Subcutaneous abdominal adipose tissue (tissue), 5 donors: Measurements from ENCODE around the gene TXNL1.

Source experiments
- H3K27ac ChIP-seq: one replicate; pipeline ENCODE4 v1.7.0; 2013; ENCODE audit warnings: low read depth, mild to moderate bottlenecking, inconsistent platforms, low read length, moderate library complexity
- H3K27me3 ChIP-seq, 5 donors: one replicate each; pipeline ENCODE4 v1.7.0; 2013; ENCODE audit warnings: low read length in 5 of 5, inconsistent platforms in 1 of 5; ENCODE audit not compliant: control insufficient read depth in 5 of 5, insufficient read depth in 4 of 5
- H3K36me3 ChIP-seq, 5 donors: one replicate each; pipeline ENCODE4 v1.7.0; 2013; ENCODE audit warnings: low read length in 5 of 5; ENCODE audit not compliant: control insufficient read depth in 5 of 5, insufficient read depth in 5 of 5
- H3K4me1 ChIP-seq, 5 donors: one replicate each; pipeline ENCODE4 v1.7.0; 2013; ENCODE audit warnings: low read length in 5 of 5, mild to moderate bottlenecking in 3 of 5, moderate library complexity in 1 of 5; ENCODE audit not compliant: control insufficient read depth in 5 of 5, insufficient read depth in 5 of 5
- H3K4me3 ChIP-seq, 5 donors: one replicate each; pipeline ENCODE4 v1.7.0; 2013; ENCODE audit warnings: low read length in 5 of 5, low read depth in 1 of 5
- H3K9ac ChIP-seq, 5 donors: one replicate each; pipeline ENCODE4 v1.7.0; 2013; ENCODE audit warnings: low read length in 5 of 5, mild to moderate bottlenecking in 4 of 5, moderate library complexity in 3 of 5
- H3K9me3 ChIP-seq, 5 donors: one replicate each; pipeline ENCODE4 v1.7.0; 2013; ENCODE audit warnings: low read length in 5 of 5; ENCODE audit not compliant: control insufficient read depth in 5 of 5
- donor health status: healthy.
- donor health status: healthy.
- donor health status: healthy.
- donor health status: healthy.
- donor health status: healthy.

TXNL1 gene

GRCh38 chr18:56635007-56635406 is 3.4 kb downstream of the TXNL1 start:
- Histone ChIP-seq H3K4me3 (no peak overlapping the region), H3K9me3 (no peaks in the 10 kb centered on the region), H3K36me3 (peaks cover 0 to 6% (median 0%) of the 10 kb centered on the region in 5 donors), H3K4me1 (peaks cover 5 to 37% (median 34%) of the 10 kb centered on the region in 5 donors), H3K9ac (no peak overlapping the region), H3K27ac (no peak overlapping the region), H3K27me3 (no peaks in the 10 kb centered on the region)

GRCh38 chr18:56632070-56633022 is 6.0 kb downstream of the TXNL1 start:
- Histone ChIP-seq H3K9ac (no peak overlapping the region), H3K4me3 (no peak overlapping the region), H3K4me1 (peaks cover 5 to 28% (median 24%) of the 10 kb centered on the region in 5 donors), H3K27me3 (no peaks in the 10 kb centered on the region), H3K27ac (no peak overlapping the region), H3K9me3 (no peaks in the 10 kb centered on the region), H3K36me3 (peaks cover 0 to 6% (median 0%) of the 10 kb centered on the region in 5 donors)

GRCh38 chr18:56627991-56628390 is 10.4 kb downstream of the TXNL1 start:
- H3K27ac ChIP-seq: no peak overlapping the region
- no peaks in the 10 kb centered on the region for H3K9me3 ChIP-seq
- H3K9ac ChIP-seq: no peak overlapping the region
- peaks cover 4 to 11% (median 10%) of the 10 kb centered on the region in 5 donors for H3K36me3 ChIP-seq
- no peak overlapping the region for H3K4me3 ChIP-seq
- H3K4me1 ChIP-seq: no peaks in the 10 kb centered on the region
- no peaks in the 10 kb centered on the region for H3K27me3 ChIP-seq

- Histone ChIP-seq H3K36me3 (peaks cover 24 to 71% (median 53%) of the 10 kb centered on the region in 5 donors), H3K27ac (no peak overlapping the region), H3K4me3 (no peak overlapping the region), H3K9ac (no peak overlapping the region), H3K9me3 (no peaks in the 10 kb centered on the region), H3K27me3 (no peaks in the 10 kb centered on the region), H3K4me1 (no peaks in the 10 kb centered on the region)
Observed at GRCh38 chr18:56615738-56616520, 22.5 kb downstream of the TXNL1 start.

GRCh38 chr18:56606618-56607017 is 31.8 kb downstream of the TXNL1 start:
- Histone ChIP-seq H3K36me3 (peaks cover 37 to 70% (median 59%) of the 10 kb centered on the region in 5 donors), H3K4me1 (no peaks in the 10 kb centered on the region), H3K27me3 (no peaks in the 10 kb centered on the region), H3K9ac (no peak overlapping the region), H3K4me3 (no peak overlapping the region), H3K27ac (no peak overlapping the region), H3K9me3 (no peaks in the 10 kb centered on the region)

- H3K9ac ChIP-seq: no peak overlapping the region
- no peaks in the 10 kb centered on the region for H3K9me3 ChIP-seq
- H3K27ac ChIP-seq: no peak overlapping the region
- no peaks in the 10 kb centered on the region for H3K27me3 ChIP-seq
- H3K4me3 ChIP-seq: no peak overlapping the region
- H3K4me1 ChIP-seq: no peaks in the 10 kb centered on the region
- H3K36me3 ChIP-seq: peaks cover 6 to 18% (median 8%) of the 10 kb centered on the region in 5 donors
Observed at GRCh38 chr18:56598422-56598821, 40.0 kb downstream of the TXNL1 start.

- Histone ChIP-seq H3K9ac (no peak overlapping the region), H3K36me3 (no peaks in the 10 kb centered on the region), H3K4me1 (no peaks in the 10 kb centered on the region), H3K4me3 (no peak overlapping the region), H3K27ac (no peak overlapping the region), H3K9me3 (no peaks in the 10 kb centered on the region), H3K27me3 (no peaks in the 10 kb centered on the region)
Observed at GRCh38 chr18:56593906-56594305, 44.5 kb downstream of the TXNL1 start.

GRCh38 chr18:56580026-56580425 is 58.4 kb downstream of the TXNL1 start:
- H3K9me3 ChIP-seq: peaks cover 0 to 6% (median 4%) of the 10 kb centered on the region in 5 donors
- no peak overlapping the region for H3K9ac ChIP-seq
- H3K27ac ChIP-seq: no peak overlapping the region
- H3K27me3 ChIP-seq: no peaks in the 10 kb centered on the region
- H3K4me3 ChIP-seq: no peak overlapping the region
- H3K4me1 ChIP-seq: peaks cover 2 to 19% (median 14%) of the 10 kb centered on the region in 5 donors
- H3K36me3 ChIP-seq: no peaks in the 10 kb centered on the region

GRCh38 chr18:56579451-56579850 is 58.9 kb downstream of the TXNL1 start:
- H3K9ac ChIP-seq: no peak overlapping the region
- H3K4me1 ChIP-seq: peaks cover 5 to 24% (median 19%) of the 10 kb centered on the region in 5 donors
- H3K4me3 ChIP-seq: no peak overlapping the region
- no peak overlapping the region for H3K27ac ChIP-seq
- no peaks in the 10 kb centered on the region for H3K36me3 ChIP-seq
- no peaks in the 10 kb centered on the region for H3K27me3 ChIP-seq
- H3K9me3 ChIP-seq: peaks cover 0 to 6% (median 4%) of the 10 kb centered on the region in 5 donors
